GM12892 (cell line): ENCODE measurements around the gene PNPLA8.
"Not testable (repeated sequence)": the region's sequence is repeated elsewhere in the genome, so short reads cannot be mapped to it uniquely, and the experiment has no call there.

ENCODE experiments used
- POLR2A ChIP-seq: IDR thresholded peaks from 2 replicates; pipeline ENCODE4 v1.6.1; 2011; ENCODE audit warnings: low read depth, low read length, control low read depth
- POLR2AphosphoS5 ChIP-seq: IDR thresholded peaks from 2 replicates; pipeline ENCODE4 v1.6.1; 2011; ENCODE audit warnings: low read depth, low read length, control low read depth
- TAF1 ChIP-seq: IDR thresholded peaks from 2 replicates; pipeline ENCODE4 v1.6.1; 2011; ENCODE audit warnings: low read depth, mild to moderate bottlenecking, control low read depth, low read length, borderline replicate concordance

GRCh38 chr7:108538685-108539084, 12.8 kb upstream of the PNPLA8 start:
- not testable (repeated sequence) for TF ChIP-seq POLR2A, POLR2AphosphoS5, TAF1
